ENCODE data around the gene FAM120C.

The FAM120C gene, protein sequence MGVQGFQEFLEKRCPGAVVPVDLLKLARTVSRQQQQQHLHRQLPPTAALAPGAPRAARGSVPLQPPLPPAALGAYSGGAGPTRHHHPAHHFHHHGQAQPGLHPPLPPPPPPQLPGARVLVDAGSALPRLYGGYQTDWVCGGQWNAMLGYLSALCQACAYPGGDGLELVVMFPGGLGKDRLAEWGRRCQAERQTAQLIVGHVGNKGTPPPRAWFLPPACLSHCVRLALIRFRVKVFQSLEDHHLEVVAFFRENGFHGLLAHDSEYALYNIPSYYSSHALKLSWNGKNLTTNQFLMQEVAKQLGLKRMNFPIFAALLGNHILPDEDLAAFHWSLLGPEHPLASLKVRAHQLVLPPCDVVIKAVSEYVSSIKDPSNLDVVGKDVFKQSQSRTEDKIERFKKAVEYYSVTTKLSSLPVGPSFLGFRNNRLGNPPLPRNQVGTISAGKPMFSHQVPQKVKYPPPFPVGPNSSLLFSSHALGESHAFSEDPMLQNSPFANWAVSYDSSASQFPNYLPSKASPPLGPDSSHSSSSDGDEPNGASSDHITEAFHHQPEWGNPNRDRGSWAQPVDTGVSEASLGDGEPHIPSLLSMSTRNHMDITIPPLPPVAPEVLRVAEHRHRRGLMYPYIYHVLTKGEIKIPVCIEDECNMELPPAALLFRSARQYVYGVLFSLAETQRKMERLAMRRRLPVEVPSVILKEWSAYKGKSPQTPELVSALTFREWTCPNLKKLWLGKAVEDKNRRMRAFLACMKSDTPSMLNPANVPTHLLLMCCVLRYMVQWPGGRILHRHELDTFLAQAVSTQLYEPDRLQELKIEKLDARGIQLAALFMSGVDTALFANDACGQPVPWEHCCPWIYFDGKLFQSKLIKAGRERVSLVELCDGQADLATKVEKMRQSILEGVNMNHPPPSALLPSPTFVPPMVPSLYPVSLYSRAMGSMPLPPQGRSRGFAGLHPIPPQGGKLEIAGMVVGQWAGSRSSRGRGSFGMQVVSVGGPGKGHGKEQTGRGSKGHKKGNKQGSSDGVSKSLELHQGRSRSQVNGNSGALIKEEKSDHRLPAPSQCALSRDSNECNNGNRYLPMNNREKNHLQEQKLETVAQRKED

GRCh38 chrX:54182864-54183613 lies at the start of gene FAM120C:
FAM120C (minus strand) TSS chrX:54183254; CDS start chrX:54183198, 56 bp downstream.
- DNase-seq = peak; percentile 63 to 81 (median 72)

DNA sequence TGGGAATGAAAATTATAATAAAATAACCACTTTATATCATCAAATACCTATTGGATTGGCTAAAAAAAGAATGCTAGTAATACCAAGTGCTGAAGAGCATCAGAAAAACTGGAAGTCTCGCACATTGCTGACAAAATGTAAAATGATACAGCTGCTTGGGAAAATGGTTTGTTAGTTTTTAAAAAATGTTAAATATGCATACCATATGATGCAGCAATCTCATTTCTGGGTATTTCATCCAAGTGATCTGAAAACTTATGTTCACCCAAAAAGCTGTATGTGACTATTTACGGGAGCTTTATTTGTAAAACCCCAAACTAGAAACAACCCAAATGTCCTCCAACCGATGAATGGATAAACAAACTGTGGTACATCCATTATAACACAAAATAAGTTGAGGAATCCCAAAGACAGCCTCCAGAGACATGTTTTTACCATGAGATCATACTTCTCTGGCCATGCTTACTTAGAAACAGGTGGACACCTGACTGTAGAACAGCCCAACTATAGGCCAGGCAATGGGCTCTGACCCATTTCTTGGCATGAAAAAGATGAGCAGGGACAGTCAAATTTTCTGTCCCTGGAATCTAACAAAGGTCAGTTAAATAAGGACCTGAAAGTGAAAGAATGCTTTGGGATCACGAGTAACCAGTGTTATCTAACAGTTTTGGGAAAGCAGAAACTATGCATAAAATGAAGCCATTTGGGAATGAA lies 47.5 kb upstream of the FAM120C start:
- no peak for DNase-seq

DNA sequence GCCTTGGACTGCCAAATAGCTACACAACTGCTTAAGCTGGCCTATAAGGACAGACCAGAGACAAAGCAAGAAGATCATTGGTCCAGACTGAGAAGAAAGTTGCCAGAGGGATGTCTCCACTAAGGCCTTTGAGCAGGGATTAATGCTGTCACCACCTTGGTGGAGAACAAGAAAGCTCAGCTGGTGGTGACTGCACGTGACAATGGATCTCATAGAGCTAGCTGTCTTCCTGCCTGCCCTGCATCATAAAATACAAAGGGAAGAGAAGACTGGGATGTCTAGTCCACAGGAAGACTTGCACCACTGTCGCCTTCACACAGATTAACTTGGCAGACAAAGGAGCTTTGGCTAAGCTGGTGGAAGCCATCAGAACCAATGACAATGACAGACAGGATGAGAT lies 40.5 kb upstream of the FAM120C start:
- no peak for DNase-seq

DNA sequence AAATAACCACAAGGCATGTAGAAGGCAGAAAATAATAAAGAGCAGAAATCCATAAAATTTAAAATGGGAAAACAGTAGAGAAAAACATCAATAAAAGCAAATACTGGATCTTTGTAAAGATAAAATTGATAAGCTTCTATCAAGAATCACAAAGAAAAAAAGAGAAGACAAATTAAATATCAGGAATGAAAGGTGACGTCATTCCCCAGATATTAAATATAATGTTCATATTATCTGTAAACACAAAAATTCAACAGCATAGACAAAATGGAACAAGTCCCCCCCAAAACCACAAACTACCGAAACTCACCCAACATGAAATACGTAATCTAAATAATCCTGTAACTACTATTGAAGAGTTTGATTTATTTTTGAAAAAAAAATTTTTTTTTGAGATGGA lies 30.5 kb upstream of the FAM120C start:
- DNase-seq = no peak

DNA sequence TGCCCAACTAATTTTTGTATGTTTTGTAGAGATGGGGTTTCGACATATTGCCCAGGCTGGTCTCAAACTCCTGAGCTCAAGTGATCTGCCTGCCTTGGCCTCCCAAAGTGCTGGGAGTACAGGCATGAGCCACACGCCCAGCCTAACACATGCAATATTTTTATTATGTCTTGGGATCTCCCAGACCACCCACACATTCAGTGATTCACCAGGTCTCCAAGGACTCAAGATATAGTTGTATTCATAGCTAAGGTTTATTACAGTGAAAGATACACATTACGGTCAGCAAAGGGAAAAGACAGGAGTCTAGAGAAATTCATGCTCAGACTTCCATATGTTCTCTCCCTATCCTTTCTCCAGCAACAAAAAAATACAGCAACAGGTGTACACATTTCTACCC lies 25.5 kb upstream of the FAM120C start:
- no peak for DNase-seq

- no peak for DNase-seq
Measured at GRCh38 chrX:54198262-54198661, 15.2 kb upstream of the FAM120C start.

- no peak for DNase-seq
Measured at GRCh38 chrX:54194982-54195588, 12.0 kb upstream of the FAM120C start.

- DNase-seq = no peak
Measured at GRCh38 chrX:54193085-54193821, 10.2 kb upstream of the FAM120C start.

GRCh38 chrX:54184474-54184873 lies 1.4 kb upstream of the FAM120C start:
- no peak for DNase-seq

- peak; percentile 17 to 54 (median 44) for DNase-seq
Measured at GRCh38 chrX:54182194-54182863, 725 bp downstream of the FAM120C start.

- no peak for DNase-seq
Measured at GRCh38 chrX:54181202-54181953, 1.7 kb downstream of the FAM120C start.

- DNase-seq = no peak
Measured at GRCh38 chrX:54180403-54180802, 2.7 kb downstream of the FAM120C start.

DNA sequence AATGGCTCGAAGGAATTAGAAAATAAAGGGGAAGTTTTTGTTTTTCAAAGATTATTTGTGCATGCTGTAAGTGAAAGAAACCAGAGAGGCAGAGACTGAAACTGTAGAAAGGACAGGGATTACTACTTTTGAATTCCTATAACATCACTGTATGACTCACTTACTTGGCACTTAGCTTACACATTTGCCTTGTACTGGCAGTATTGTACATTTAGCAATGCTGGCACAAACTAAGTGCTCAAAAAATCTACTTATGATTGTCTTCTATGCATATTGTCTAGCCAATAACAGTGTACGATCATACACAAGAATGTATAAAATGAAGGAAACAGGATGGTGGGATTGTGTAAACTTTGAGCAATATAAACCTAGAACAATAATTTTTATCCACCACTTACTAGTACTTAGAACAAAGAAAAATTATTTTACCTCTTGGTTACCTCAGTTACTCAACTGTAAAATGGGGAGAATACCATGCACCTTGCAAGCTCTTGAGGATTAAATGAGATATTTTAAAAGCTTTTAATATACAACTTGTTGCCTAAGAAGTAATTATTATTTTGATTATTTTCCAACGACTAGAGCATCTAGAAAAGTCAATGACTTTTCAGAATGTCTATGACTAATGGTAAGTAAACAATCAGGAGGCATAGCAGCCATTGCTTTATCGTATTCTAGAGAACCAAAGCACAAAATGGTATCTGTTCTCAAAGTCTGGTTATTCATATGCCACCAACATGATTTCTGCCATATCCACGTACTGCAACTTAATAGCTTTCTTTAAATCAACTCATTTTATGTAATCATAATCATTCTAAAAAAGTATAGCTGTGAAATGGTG lies 4.7 kb downstream of the FAM120C start:
- no peak for DNase-seq

DNA sequence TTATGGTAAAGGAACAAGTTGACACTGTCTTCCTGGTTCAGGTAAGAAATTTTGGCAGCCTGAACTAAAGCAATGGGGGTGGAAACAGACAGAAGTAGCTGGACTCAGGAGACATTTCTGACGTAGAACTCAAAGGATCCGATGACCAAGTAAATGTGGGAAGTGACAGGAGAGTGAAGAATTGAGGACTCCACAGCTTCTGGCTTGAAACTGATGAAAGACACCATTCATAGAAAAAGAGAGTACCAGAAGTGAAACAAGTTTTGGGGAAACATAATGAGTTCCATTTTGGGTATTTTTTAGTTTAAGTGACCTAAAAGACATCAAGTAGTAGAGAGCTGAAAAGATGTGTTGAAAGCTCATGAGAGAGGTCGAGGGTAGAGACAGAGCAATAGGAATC lies 5.7 kb downstream of the FAM120C start:
- no peak for DNase-seq

- no peak for DNase-seq
Measured at GRCh38 chrX:54173791-54174190, 9.3 kb downstream of the FAM120C start.

DNA sequence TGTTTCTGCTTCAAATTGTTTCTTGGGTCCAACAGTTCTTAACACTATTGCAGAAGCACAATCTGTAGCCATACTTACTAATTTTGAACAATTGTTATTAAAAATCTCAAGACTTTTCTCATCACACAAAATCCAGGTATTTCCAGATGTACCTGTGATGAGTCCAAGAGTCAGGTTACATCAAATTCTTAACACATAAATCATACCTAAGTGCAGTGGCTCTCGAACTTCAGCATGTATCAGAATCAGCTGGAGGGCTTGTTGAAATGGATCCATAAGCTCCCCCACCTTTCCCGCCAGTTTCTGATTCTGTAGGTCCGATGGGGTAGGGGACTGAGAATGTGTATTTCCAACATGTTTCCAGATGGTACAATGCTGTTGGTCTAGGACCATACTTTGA lies 10.6 kb downstream of the FAM120C start:
- no peak for DNase-seq

GRCh38 chrX:54171527-54172250 lies 11.4 kb downstream of the FAM120C start:
- no peak for DNase-seq

DNA sequence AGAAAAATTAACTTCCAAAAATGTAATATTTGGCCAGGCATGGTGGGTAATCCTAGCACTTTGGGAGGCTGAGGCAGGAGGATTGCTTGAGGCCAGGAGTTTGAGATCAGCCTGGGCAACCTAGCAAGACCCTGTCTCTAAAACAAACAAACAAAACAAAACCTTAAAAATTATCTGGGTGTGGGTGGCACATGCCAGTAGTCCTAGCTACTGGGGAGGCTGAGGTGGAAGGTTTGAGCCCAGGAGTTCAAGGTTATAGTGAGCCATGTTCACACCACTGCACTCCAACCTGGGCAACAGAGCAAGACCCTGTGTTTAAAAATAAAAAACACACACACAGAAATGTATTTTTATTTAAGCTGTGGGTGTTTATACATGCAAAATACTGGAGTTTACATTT lies 12.0 kb downstream of the FAM120C start:
- DNase-seq = no peak

Data from stimulated activated naive CD4-positive, alpha-beta T cell (primary cell).